Fibroblast of the aortic adventitia (primary cell): ENCODE results near the gene SPARCL1. TPM values are rescaled to one million over a fixed set of nuclear protein-coding genes. Genes with fewer than 3 reads are reported as not detected.

Experiments used
- DNase-seq: peaks from one replicate; pipeline ENCODE4 v3.0.0-alpha.2; 2010; ENCODE audit warnings: low read depth
- H3K4me3 ChIP-seq: 2 replicates; pipeline ENCODE4 v1.5.1; 2011; ENCODE audit warnings: low read depth, mild to moderate bottlenecking, control low read depth, low read length, moderate library complexity
- CTCF ChIP-seq: IDR thresholded peaks from 2 replicates; pipeline ENCODE4 v1.5.1; 2011; ENCODE audit warnings: mild to moderate bottlenecking, low read length, control low read depth, inconsistent platforms; ENCODE audit not compliant: insufficient read depth
- total RNA-seq: library from RNA; depleted of rRNA; stranded (reverse); fragments of >200 nt; gene quantifications from 2 replicates; pipeline ENCODE4 v1.2.3, GENCODE V29; 2012; ENCODE audit warnings: low replicate concordance

SPARCL1 gene
- total RNA-seq, 1 donor = not detected

- H3K4me3 ChIP-seq = no peak overlapping the region
- no peak for TF ChIP-seq CTCF
- DNase-seq = no peak
Measured at GRCh38 chr4:87566276-87566675, 37.1 kb upstream of the SPARCL1 start.

DNA sequence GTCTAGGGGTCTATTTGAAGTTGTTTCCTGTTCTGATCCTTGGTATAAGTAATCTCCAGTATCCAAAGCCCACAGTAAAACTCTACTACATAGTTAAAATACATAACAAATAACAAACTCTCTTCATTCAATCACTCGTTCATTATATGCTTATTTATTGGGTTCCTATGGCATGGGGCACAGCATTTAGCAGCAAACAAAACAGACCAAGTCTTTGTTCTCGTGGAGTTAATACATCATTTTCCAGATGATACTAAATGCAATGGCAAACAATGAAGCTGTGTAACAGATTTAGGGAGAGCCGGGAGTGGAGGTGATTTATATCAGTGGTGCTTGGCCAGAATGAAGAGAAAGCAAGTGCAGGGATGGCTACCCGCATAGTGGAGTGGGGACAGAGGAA, 36.6 kb upstream of the SPARCL1 start:
- DNase-seq = no peak
- no peak overlapping the region for H3K4me3 ChIP-seq
- TF ChIP-seq CTCF = no peak

GRCh38 chr4:87560802-87561201, 31.6 kb upstream of the SPARCL1 start:
- DNase-seq = no peak
- no peak for TF ChIP-seq CTCF
- no peak overlapping the region for H3K4me3 ChIP-seq

DNA sequence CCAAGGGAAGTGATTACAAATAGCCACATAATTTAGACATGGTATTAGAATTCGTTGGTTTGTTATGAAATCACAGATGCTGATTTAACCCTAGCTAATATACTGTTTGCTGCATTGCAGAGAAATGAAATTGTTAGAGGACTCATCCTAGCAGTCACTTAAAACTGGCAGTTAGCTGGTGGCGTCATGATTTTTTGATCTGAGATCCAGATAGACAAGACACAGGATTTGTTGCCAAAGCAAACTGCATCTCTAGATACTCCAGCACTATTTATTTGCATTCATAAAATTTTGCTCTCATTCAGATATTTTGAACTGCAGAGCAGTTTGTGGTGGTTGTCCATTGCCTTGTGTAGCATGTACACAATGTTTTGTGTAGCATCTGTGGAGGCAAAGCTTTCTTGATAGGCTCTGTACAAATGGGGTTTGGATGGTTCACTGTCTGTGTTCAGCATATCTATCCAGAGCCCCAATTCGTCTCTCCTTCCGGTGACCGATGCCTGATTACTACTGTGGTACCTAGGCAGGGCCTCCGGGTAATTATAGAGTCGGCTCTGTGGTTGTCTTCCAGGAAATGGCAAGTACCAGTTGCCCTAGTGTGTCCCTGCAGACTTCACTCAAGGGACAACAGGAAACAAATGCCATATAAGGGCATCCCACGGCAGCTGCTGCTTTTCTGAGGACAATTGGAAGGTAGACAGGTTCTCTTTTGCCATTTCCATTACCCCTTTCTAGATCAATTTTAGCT, 30.1 kb upstream of the SPARCL1 start:
- H3K4me3 ChIP-seq = no peak overlapping the region
- DNase-seq = no peak
- no peak for TF ChIP-seq CTCF

DNA sequence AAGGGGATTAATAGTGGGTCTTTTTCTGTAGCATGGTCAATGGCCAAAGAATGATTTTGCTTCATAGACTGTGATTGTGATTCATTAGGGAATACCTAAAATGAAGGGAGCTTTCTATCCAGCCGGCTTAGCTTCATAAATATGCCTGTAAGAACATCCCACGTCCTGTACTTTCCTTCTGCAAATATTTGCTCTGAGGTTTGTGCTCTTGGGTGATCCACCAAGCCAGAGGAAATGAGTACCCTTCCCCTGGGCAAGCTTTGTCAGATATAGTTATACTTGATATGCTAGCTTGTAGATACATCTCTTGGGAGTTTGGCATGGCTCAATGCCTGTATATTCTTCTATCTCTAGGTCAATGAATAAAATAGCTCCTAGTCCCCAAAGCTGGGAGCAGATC, 28.2 kb upstream of the SPARCL1 start:
- DNase-seq = no peak
- H3K4me3 ChIP-seq = no peak overlapping the region
- TF ChIP-seq CTCF = no peak

- TF ChIP-seq CTCF = no peak
- peak; percentile 85 for DNase-seq
- no peak overlapping the region for H3K4me3 ChIP-seq
Measured at GRCh38 chr4:87555773-87556619, 26.8 kb upstream of the SPARCL1 start.
